GM21367 (cell line): ENCODE results near the gene SNAP47.

Experiments used
- ATAC-seq: cut with Tn5 transposase; IDR thresholded peaks from one replicate; pipeline ENCODE4 v1.9.1; 2021; ENCODE audit not compliant: unreplicated experiment

The SNAP47 gene

DNA sequence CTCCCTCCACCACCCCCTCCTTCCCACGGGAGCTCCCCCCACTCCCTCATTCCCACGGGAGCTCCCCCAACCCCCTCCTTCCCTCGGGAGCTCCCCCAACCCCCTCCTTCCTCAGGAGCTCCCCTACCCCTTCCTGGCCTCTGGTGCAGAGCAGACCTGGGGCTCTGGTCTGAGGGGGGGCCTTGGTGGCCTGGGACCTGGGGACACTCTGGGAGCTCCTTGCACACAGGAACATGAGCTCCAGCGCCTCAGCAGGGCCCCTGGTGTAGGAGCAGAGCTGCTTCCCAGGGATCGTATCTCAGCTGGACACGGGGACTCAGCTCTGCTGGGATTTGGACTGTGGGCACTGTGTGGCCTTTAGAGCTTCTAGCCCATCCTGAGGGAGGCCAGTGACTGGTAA is 60.5 kb downstream of the SNAP47 start:
- ATAC-seq: no peak

DNA sequence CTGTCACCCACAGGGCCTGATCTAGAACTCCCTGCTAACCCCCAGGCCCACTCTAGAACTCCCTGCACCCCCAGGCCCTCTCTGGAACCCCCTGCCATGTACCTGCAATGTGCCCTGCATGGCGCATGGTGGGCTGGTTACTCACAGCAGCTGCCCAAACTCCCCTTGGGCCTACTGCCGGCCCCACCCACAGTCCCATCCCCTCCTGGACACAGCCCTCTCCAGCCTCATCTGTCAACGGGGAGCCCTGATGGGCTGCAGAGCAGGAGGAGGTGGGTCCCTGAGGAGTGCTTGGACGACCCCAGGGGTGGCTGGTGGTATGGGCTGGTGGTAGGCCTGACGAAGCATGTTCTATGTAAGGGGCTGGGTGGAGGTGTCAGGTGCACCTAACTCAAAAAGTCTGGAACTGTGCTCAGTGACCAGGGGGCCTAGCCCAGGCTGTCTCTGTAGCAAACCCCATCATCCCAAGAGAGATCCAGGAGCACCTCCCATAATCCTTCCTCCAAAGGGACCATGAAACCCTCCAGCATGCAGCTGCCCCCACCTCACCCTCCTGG is 61.2 kb downstream of the SNAP47 start:
- no peak for ATAC-seq

- no peak for ATAC-seq
Measured at GRCh38 chr1:227797144-227797543, 61.9 kb downstream of the SNAP47 start.

DNA sequence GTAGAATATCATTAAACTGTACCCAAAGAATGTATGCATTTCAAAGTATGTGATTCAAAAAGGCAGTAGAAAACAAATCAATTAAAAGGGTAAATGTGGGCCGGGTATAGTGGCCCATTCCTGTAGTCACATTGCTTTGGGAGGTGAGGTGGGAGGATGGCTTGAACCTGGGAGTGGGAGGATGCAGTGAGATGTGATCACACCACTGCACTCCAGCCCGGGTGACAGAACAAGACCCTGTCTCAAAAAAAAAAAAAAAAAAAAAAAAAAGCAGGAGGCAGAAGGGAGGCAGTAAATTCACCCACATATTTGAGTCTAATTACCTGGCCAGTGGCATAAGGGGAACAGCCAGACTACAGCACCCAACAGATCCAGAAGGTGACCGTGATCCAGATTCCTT is 62.4 kb downstream of the SNAP47 start:
- no peak for ATAC-seq

DNA sequence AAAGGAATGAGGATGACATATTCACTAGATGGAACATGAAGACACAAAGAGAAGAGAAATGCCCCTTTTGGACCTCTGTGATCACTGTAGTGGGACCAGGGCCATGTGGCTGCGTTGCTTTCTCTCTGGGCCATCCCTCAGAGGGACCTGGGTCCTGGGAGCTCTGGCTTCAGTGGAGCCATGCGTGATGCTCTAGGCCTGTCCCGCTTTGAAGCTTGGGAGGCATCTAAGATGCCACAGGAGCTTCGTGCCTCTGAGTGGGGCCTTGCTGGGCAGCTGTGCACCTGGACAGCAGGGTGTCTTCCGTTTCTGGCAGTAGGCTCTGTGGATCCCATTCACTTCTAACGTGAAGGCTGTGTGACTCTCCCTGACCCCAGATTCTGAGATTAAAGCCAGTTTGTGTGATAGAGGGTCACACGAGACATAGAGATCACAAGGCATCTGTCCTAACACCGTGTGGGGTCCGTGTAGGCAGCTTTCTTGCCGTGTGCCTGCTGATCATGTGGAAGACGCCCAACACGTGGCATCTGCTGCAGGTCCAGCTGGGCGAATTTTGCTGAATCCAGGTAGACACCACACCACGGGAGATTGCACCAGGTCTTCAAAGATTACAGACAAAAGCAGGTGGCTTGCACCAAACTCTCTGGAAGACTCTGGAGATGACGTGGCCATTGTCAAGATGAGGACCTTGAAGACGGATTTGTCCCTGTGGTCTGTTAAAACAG is 63.0 kb downstream of the SNAP47 start:
- ATAC-seq: no peak

DNA sequence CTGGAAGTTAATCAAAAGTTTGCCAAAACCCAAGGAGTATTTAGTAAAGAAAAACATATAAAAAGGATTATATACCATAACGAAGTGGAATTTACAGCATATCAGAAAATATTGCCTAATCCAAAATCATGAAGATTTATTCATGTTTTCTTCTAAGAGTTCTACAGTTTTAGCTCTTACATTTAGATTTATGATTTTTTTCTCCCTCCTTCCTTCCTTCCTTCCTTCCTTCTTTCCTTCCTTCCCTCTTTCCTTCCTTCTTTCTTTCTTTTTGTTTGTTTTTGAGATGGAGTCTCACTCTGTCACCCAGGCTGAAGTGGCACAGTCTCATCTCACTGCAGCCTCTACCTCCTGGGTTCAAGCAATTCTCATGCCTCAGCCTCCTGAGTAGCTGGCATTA is 64.5 kb downstream of the SNAP47 start:
- ATAC-seq: no peak

GRCh38 chr1:227803933-227804332 is 68.7 kb downstream of the SNAP47 start:
- ATAC-seq: no peak

DNA sequence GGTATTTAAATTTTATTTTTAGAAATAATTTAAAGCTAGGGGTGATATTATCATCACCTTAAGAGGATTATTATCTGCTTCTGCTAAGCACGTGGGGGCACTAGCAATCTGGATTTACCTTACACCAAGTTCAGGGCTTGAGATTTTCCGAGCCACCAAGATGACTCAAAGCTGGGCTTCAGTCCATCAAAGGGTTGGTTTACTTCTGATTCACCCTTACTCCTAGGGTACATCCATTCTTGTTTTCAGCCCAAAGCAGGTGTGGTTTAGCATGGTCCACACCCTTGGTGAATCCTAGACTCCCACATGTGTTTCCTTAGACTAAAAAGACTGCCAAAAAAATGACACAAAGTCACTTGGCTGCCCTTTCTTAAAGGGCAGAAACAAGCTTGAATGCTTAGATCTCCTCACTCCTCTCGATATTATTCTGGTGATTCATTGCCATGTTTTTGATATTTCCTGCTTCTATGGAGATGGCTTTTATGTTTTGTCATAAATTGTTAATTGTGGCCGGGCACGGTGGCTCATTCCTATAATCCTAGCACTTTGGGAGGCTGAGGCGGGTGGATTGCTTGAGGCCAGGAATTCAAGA is 70.5 kb downstream of the SNAP47 start:
- ATAC-seq: no peak

- no peak for ATAC-seq
Measured at GRCh38 chr1:227808566-227808965, 73.3 kb downstream of the SNAP47 start.

GRCh38 chr1:227809026-227809425 is 73.8 kb downstream of the SNAP47 start:
- ATAC-seq: no peak

GRCh38 chr1:227813962-227814361 is 78.7 kb downstream of the SNAP47 start:
- ATAC-seq: no peak

GRCh38 chr1:227815468-227816409 is 80.5 kb downstream of the SNAP47 start, which contains the start of gene PRSS38:
Gene PRSS38, plus strand, starts transcription at chr1:227815675. Its CDS starts 42 bp downstream, at chr1:227815717.
- no peak for ATAC-seq

- no peak for ATAC-seq
Measured at GRCh38 chr1:227816750-227817446, 81.7 kb downstream of the SNAP47 start.

DNA sequence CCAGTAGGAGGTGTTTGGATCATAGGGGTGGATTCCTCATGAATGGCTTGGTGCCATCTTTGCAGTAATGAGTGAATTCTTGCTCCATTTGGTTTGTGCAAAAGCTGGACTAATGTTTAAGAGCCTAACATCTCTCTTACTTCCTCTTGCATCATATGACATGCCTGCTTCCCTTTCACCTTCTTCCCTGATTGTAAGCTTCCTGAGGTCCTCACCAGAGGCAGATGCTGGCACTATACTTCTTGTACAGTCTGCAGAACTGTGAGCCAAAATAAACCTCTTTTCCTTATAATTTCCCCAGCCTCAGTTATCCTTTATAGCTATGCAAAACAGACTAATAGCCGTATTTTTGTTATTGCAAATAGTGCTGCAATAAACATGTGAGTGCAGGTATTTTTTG is 88.3 kb downstream of the SNAP47 start:
- ATAC-seq: no peak

DNA sequence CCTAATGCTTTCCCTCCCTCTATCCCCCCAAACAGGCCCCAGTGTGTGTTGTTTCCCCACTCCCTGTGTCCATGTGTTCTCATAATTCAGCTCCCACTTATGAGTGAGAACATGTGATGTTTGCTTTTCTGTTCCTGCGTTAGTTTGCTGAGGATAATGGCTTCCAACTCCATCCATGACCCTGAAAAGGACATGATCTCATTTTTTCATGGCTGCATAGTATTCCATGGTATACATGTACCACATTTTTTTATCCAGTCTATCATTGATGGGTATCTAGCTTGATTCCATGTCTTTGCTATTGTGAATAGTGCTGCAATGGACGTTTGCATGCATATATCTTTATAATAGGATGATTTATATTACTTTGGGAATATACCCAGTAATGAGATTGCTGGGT is 89.0 kb downstream of the SNAP47 start:
- no peak for ATAC-seq

- ATAC-seq: no peak
Measured at GRCh38 chr1:227828786-227829185, 93.6 kb downstream of the SNAP47 start.
